ENCODE results near the gene NPR2. TPM values are rescaled to one million over a fixed set of nuclear protein-coding genes. Genes with fewer than 3 reads are reported as not detected.
A peak's percentile ranks its signal among the peaks of the same experiment; 100 is the strongest.

The NPR2 gene
- total and polyA plus RNA-seq, 2 of the 13 experiments (the other 11 are each of a cell fraction or from before 2014, with no cell fraction given), result 7.4 to 9.4 TPM

- TF ChIP-seq ZGPAT (CRISPR knock-in tag; IDR thresholded peaks at IDR 0.05), result peak; percentile 70; the same call in 1 of the 2 replicates
- TF ChIP-seq XBP1 (CRISPR knock-in tag; IDR thresholded peaks at IDR 0.05), result no peak
- TF ChIP-seq, protein P1, sequence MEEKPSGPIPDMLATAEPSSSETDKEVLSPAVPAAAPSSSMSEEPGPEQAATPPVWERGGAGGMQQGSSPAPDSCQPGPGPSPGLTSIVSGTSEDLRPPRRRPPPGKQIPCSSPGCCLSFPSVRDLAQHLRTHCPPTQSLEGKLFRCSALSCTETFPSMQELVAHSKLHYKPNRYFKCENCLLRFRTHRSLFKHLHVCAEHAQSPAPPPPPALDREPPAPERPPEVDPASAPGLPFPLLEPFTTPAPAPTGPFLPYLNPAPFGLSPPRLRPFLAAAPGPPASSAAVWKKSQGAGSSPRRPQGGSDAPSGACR (CRISPR knock-in tag; IDR thresholded peaks at IDR 0.05), result 0 out of 2 replicates have a peak, but pooled peaks have one; percentile 12
- TF ChIP-seq SIN3B (IDR thresholded peaks at IDR 0.05; ENCODE audit: low read length), result no peak
- no peak for TF ChIP-seq MBNL3 (CRISPR knock-in tag; conservative IDR thresholded peaks at IDR 0.05)
- no peak for TF ChIP-seq SAFB2 (CRISPR knock-in tag; IDR thresholded peaks at IDR 0.05; ENCODE audit: borderline replicate concordance, low read depth)
- no peak; the same call in 1 of the 2 replicates for TF ChIP-seq AKAP8 (CRISPR knock-in tag; IDR thresholded peaks at IDR 0.05)
- TF ChIP-seq TP53 (CRISPR knock-in tag; conservative IDR thresholded peaks at IDR 0.05), result 0 out of 2 replicates have a peak, but pooled peaks have one; percentile 54
- no peak for TF ChIP-seq BATF2 (CRISPR knock-in tag; IDR thresholded peaks at IDR 0.05)
- no peak for TF ChIP-seq ZFP90 (CRISPR knock-in tag; IDR thresholded peaks at IDR 0.05; ENCODE audit: borderline replicate concordance)
- peak; percentile 52; the same call in 1 of the 2 replicates for TF ChIP-seq ZNF264 (CRISPR knock-in tag; IDR thresholded peaks at IDR 0.05)
- TF ChIP-seq ZFP36 (IDR thresholded peaks at IDR 0.05; ENCODE audit: borderline replicate concordance, low read depth, low read length, partially characterized antibody), result no peak
- TF ChIP-seq RFX3 (CRISPR knock-in tag; IDR thresholded peaks at IDR 0.05), result no peak
- TF ChIP-seq ZNF788 (CRISPR knock-in tag; IDR thresholded peaks at IDR 0.05; ENCODE audit: borderline replicate concordance), result no peak; the same call in 1 of the 2 replicates
- TF ChIP-seq NFKB2 (CRISPR knock-in tag; IDR thresholded peaks at IDR 0.05; ENCODE audit: borderline replicate concordance), result peak; percentile 53
- no peak for TF ChIP-seq PCBP1 (IDR thresholded peaks at IDR 0.05; ENCODE audit: borderline replicate concordance, low read depth, low read length)
- no peak for TF ChIP-seq ZNF75D (CRISPR knock-in tag; IDR thresholded peaks at IDR 0.05; ENCODE audit: borderline replicate concordance)
- TF ChIP-seq NR2F6 (IDR thresholded peaks at IDR 0.05), result peak; percentile 95
- TF ChIP-seq NR2F6 (CRISPR knock-in tag; IDR thresholded peaks at IDR 0.05), result peak; percentile 96
- no peak; the same call in 1 of the 2 replicates for TF ChIP-seq ZNF710 (CRISPR knock-in tag; IDR thresholded peaks at IDR 0.05; ENCODE audit: borderline replicate concordance)
- TF ChIP-seq, protein P2, sequence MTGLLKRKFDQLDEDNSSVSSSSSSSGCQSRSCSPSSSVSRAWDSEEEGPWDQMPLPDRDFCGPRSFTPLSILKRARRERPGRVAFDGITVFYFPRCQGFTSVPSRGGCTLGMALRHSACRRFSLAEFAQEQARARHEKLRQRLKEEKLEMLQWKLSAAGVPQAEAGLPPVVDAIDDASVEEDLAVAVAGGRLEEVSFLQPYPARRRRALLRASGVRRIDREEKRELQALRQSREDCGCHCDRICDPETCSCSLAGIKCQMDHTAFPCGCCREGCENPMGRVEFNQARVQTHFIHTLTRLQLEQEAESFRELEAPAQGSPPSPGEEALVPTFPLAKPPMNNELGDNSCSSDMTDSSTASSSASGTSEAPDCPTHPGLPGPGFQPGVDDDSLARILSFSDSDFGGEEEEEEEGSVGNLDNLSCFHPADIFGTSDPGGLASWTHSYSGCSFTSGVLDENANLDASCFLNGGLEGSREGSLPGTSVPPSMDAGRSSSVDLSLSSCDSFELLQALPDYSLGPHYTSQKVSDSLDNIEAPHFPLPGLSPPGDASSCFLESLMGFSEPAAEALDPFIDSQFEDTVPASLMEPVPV (CRISPR knock-in tag; IDR thresholded peaks at IDR 0.05), result no peak
- TF ChIP-seq, protein P3, sequence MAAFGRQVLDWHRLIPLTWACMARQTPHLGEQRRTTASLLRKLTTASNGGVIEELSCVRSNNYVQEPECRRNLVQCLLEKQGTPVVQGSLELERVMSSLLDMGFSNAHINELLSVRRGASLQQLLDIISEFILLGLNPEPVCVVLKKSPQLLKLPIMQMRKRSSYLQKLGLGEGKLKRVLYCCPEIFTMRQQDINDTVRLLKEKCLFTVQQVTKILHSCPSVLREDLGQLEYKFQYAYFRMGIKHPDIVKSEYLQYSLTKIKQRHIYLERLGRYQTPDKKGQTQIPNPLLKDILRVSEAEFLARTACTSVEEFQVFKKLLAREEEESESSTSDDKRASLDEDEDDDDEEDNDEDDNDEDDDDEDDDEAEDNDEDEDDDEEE (CRISPR knock-in tag; IDR thresholded peaks at IDR 0.05), result 0 out of 2 replicates have a peak, but pooled peaks have one; percentile 20
Observed at GRCh38 chr9:35814106-35814840, 22.9 kb downstream of the NPR2 start (continued).
